ENCODE data around the gene ZHX3. TPM values are rescaled to one million over a fixed set of nuclear protein-coding genes. Genes with fewer than 3 reads are reported as not detected.

Gene ZHX3
- total and polyA plus RNA-seq, 9 of the 15 experiments (the other 6 are each of a cell fraction or from before 2014, with no cell fraction given): 0.80 to 14.6 (median 4.9) TPM

GRCh38 chr20:41222296-41222695 is 95.2 kb downstream of the ZHX3 start:
- ATAC-seq (no peak), FAIRE-seq (no peak), DNase-seq (ENCODE audit: extremely low read depth in 1 of 4, low spot score in 3 of 4) (no peak)
- in situ Hi-C loops (cut with MboI): no loop called here
- Histone ChIP-seq H3K9me1 (ENCODE audit: control insufficient read depth, insufficient read depth, low read length) (no peaks in the 10 kb centered on the region), H3K27me3 (ENCODE audit: control insufficient read depth in 2 of 2, insufficient read depth in 2 of 2, low read length in 2 of 2) (no peaks in the 10 kb centered on the region), H3K9me3 (replicated peaks; ENCODE audit: control insufficient read depth, insufficient read depth, low read depth, low read length) (no peaks in the 10 kb centered on the region), H3K36me3 (ENCODE audit: control insufficient read depth, insufficient read depth, low read length) (no peaks in the 10 kb centered on the region), H2AFZ (ENCODE audit: low read depth, low read length) (no peak overlapping the region), H3K4me2 (ENCODE audit: insufficient read depth, low read length) (no peak overlapping the region), H3K79me2 (ENCODE audit: control insufficient read depth, insufficient read depth, low read length) (no peaks in the 10 kb centered on the region), H3K4me3 (no peak overlapping the region), H3K4me1 (replicated peaks in 1 of 2; ENCODE audit: control insufficient read depth in 2 of 2, insufficient read depth in 2 of 2, low read length in 2 of 2) (no peaks in the 10 kb centered on the region), H3K9ac (ENCODE audit: insufficient read depth in 1 of 2, low read depth in 2 of 2, low read length in 2 of 2) (no peak overlapping the region), H3K27ac (ENCODE audit: extremely low read depth, low read depth, low read length) (no peak overlapping the region), H4K20me1 (replicated peaks; ENCODE audit: control insufficient read depth, insufficient read depth, low read length) (no peaks in the 10 kb centered on the region)
- ChIA-PET POLR2A (no interaction called here), CTCF (ENCODE audit: low intra/inter-chr PET ratio) (interaction anchor here (0.6 to 0.7 kb wide), 2 partner anchors 48 to 164 kb away, joined by 4 to 6 read pairs; no protein-coding TSS in a partner anchor)
- no TSS peak for BruUV-seq (replicated peaks)
- no peak for TF ChIP-seq JUNB (CRISPR knock-in tag; conservative IDR thresholded peaks at IDR 0.05)
- TF ChIP-seq REST (IDR thresholded peaks at IDR 0.05; ENCODE audit: borderline replicate concordance): peak; percentile 58; the same call in 1 of the 2 replicates
- no peak for TF ChIP-seq REST (CRISPR knock-in tag; IDR thresholded peaks at IDR 0.05; ENCODE audit: low read depth)
- 71% methylated on average over 1 of the region's 1 CpG for WGBS (ENCODE audit: insufficient coverage, low coverage, missing lambda C conversion rate)
- intact Hi-C loops (cut with micrococcal nuclease): no loop called here
